GM12874 (cell line): ENCODE measurements around the gene PFKFB3.

Source experiments
- TF ChIP-seq, protein P1 (sequence below): IDR thresholded peaks from 2 replicates; pipeline ENCODE4 v1.5.1; 2011; ENCODE audit warnings: low read depth, mild to moderate bottlenecking, control low read depth, low read length, moderate library complexity; ENCODE audit not compliant: insufficient read depth

Gene PFKFB3

DNA sequence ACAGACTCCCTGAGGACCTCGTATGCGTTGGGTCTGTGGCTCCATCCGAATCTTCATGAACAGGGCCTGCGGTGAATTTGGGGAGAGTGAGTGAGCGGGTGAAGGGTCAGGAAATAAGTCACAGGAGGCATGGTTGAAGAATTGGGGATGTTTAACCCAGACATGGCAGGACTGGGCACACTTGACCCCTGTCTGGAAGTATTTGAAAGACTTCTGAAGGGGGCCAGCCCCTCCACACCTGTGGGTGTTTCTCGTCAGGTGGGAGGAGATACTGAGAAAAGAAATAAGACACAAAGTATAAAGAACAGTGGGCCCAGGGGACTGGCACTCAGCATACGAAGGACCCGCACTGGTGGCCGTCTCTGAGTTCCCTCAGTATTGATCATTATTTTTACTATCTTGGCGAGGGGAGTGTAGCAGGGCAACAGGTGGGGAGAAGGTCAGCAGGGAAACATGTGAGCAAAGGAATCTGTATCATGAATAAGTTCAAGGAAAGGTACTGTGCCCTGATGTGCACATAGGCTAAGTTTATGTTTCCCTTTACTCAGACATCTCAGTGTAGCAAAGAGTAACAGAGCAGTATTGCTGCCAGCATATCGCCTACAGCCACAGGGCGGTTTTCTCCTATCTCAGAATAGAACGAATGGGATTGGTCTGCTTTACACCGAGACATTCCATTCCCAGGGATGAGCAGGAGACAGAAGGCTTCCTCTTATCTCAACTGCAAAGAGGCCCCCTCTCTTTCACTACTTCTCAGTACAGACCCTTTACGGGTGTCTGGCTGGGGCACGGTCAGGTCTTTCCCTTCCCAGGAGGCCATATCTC, 38.2 kb upstream of the PFKFB3 start:
- TF ChIP-seq, protein P1, sequence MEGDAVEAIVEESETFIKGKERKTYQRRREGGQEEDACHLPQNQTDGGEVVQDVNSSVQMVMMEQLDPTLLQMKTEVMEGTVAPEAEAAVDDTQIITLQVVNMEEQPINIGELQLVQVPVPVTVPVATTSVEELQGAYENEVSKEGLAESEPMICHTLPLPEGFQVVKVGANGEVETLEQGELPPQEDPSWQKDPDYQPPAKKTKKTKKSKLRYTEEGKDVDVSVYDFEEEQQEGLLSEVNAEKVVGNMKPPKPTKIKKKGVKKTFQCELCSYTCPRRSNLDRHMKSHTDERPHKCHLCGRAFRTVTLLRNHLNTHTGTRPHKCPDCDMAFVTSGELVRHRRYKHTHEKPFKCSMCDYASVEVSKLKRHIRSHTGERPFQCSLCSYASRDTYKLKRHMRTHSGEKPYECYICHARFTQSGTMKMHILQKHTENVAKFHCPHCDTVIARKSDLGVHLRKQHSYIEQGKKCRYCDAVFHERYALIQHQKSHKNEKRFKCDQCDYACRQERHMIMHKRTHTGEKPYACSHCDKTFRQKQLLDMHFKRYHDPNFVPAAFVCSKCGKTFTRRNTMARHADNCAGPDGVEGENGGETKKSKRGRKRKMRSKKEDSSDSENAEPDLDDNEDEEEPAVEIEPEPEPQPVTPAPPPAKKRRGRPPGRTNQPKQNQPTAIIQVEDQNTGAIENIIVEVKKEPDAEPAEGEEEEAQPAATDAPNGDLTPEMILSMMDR: no peak

- TF ChIP-seq, protein P1: no peak
These were observed 37.5 kb upstream of the PFKFB3 start for GRCh38 chr10:6165221-6165725.

DNA sequence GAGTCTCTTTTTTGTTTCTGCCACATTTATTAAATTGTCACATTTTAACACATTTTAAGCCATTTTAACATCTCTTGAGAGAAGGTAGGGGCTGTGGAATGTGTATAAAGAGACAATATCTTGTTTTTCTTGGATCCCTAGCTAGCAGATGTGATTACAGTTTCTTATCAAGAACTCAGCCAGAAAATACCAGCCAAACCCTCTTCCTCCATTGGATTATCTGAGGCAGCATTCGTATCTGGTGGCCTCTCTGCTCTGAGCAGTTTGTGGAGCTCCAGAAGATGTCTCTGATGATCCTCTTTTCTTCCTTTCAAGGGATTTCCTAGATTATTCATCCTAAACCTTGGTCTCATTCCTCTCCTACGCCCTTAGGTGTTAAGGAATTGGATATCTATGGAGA, 35.3 kb upstream of the PFKFB3 start:
- TF ChIP-seq, protein P1: no peak

GRCh38 chr10:6168084-6168483, 34.6 kb upstream of the PFKFB3 start:
- TF ChIP-seq, protein P1: no peak

- TF ChIP-seq, protein P1: no peak
These were observed 32.1 kb upstream of the PFKFB3 start for GRCh38 chr10:6170638-6171037.

DNA sequence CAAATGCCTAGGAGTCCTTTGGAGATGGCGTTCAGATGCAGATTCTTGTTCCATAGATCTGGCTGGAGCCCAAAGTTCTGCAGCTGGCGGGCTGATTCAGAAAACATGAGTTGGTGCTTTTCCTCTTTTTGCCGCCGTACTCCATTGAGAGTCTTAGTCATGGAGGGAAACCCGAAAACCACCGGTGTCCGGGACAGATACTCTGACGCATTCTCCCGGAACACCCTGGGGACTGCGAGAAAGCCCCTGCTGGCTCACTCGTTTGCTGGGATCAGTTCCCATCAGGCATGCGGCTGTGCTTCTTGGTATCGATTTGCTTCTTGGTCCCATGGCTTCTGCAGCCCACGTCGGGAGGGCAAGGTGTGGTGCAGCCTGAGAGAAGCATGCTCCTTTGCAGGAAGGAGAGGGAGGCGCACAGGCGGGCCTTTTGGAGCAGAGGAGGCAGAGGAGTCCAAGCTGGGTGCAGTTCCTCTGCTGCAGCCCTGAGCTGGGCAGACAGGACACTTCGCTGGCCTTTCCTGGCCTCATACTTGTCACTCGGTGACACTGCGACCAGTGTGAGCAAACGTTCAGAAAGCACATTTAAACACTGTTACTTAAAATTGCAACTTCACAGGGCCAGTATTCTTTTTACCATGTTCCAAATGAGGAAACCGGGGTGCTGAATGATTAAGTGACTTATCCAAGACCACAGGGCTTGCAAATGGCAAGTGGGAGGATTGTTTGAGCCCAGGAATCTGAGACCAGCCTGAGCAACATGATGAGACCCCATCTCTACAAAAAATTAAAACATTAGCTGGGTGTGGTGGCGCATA, 30.6 kb upstream of the PFKFB3 start:
- TF ChIP-seq, protein P1: no peak

GRCh38 chr10:6173203-6173602, 29.5 kb upstream of the PFKFB3 start:
- TF ChIP-seq, protein P1: peak; percentile 40
